Liver (tissue), 9 donors: Measurements from ENCODE around the gene MCU. TPM values are rescaled to one million over a fixed set of nuclear protein-coding genes. Genes with fewer than 3 reads are reported as not detected.

Experiments used
- DNase-seq: peaks from one replicate; pipeline ENCODE4 v3.0.0-alpha.2; 2017; ENCODE audit warnings: low spot score
- H3K27ac ChIP-seq, 2 donors: one replicate each; pipeline ENCODE4 v1.7.0; 2013; ENCODE audit warnings: inconsistent platforms in 2 of 2, low read length in 2 of 2, control low read depth in 1 of 2, low read depth in 1 of 2, mild to moderate bottlenecking in 1 of 2
- H3K27me3 ChIP-seq, 4 donors: one replicate each; pipeline versions ENCODE4 v1.6.1 to v1.7.0; 2013; ENCODE audit warnings: low read length in 3 of 4, inconsistent platforms in 1 of 4, mild to moderate bottlenecking in 1 of 4, moderate library complexity in 1 of 4; ENCODE audit not compliant: control insufficient read depth in 4 of 4, insufficient read depth in 4 of 4
- H3K36me3 ChIP-seq, 4 donors: one replicate each; pipeline versions ENCODE4 v1.6.1 to v1.7.0; 2013; ENCODE audit warnings: low read length in 3 of 4, mild to moderate bottlenecking in 3 of 4, low read depth in 1 of 4, moderate library complexity in 1 of 4; ENCODE audit not compliant: control insufficient read depth in 4 of 4, insufficient read depth in 3 of 4
- H3K4me1 ChIP-seq, 4 donors: one replicate each; pipeline versions ENCODE4 v1.6.1 to v1.7.0; 2013; ENCODE audit warnings: low read length in 3 of 4, mild to moderate bottlenecking in 3 of 4, moderate library complexity in 1 of 4; ENCODE audit not compliant: control insufficient read depth in 4 of 4, insufficient read depth in 4 of 4
- H3K4me3 ChIP-seq, 3 donors: one replicate each; pipeline versions ENCODE4 v1.6.1 to v1.7.0; 2013; ENCODE audit warnings: low read length in 3 of 3, control low read depth in 1 of 3, low read depth in 1 of 3, mild to moderate bottlenecking in 1 of 3
- H3K9ac ChIP-seq, 2 donors: one replicate each; pipeline ENCODE4 v1.7.0; 2013; ENCODE audit warnings: low read length in 2 of 2, mild to moderate bottlenecking in 2 of 2, moderate library complexity in 2 of 2, control low read depth in 1 of 2, low read depth in 1 of 2
- H3K9me3 ChIP-seq, 4 donors: one replicate each; pipeline versions ENCODE4 v1.6.1 to v1.7.0; 2013; ENCODE audit warnings: low read length in 3 of 4; ENCODE audit not compliant: control insufficient read depth in 4 of 4
- ATF3 ChIP-seq: IDR thresholded peaks from 2 replicates; pipeline ENCODE4 v1.6.1; 2016; ENCODE audit warnings: antibody characterized with exemption
- CTCF ChIP-seq: fragments of 150-350 bp; IDR thresholded peaks from 2 replicates; pipeline ENCODE4 v1.5.1; 2017; ENCODE audit warnings: improper control_type of control experiment, low read depth, low read length; ENCODE audit not compliant: missing input control
- FOXA1 ChIP-seq: IDR thresholded peaks from 2 replicates; pipeline ENCODE4 v1.6.1; 2016; ENCODE audit warnings: antibody characterized with exemption
- FOXA2 ChIP-seq: IDR thresholded peaks from 2 replicates; pipeline ENCODE4 v1.6.1; 2016; ENCODE audit warnings: antibody characterized with exemption
- GABPA ChIP-seq, 2 donors: IDR thresholded peaks in 1 of 2; conservative IDR thresholded peaks in 1 of 2; 2 replicates each; pipeline ENCODE4 v1.6.1; 2016; ENCODE audit warnings: antibody characterized with exemption in 2 of 2, mild to moderate bottlenecking in 1 of 2, moderate library complexity in 1 of 2
- REST ChIP-seq: IDR thresholded peaks from 2 replicates; pipeline ENCODE4 v1.6.1; 2016; ENCODE audit warnings: antibody characterized with exemption, mild to moderate bottlenecking
- RXRA ChIP-seq, 2 donors: IDR thresholded peaks; 2 replicates each; pipeline ENCODE4 v1.6.1; 2017 to 2018; ENCODE audit warnings: antibody characterized with exemption in 2 of 2, mild to moderate bottlenecking in 1 of 2
- YY1 ChIP-seq: IDR thresholded peaks from 2 replicates; pipeline ENCODE4 v1.6.1; 2016; ENCODE audit warnings: antibody characterized with exemption, mild to moderate bottlenecking
- WGBS: extraction: QIAGEN DNeasy Blood & Tissue Kit; methylation state at CpG from one replicate; pipeline ENCODE4 v1.1.7; 2013; 5-methylcytosine and 5-hydroxymethylcytosine counted together
- polyA plus RNA-seq, 2 donors: library from polyadenylated mRNA; stranded (reverse) in 1 of 2; unstranded in 1 of 2; fragments of 200-250 nt in 1 of 2; fragments of >200 nt in 1 of 2; fragmentation: Nextera tagmentation in 1 of 2; extraction: Ambion mirVana in 1 of 2; gene quantifications; one replicate each; pipeline versions ENCODE4 v1.2.1 to v1.2.3, GENCODE V29; 2013 to 2015
- total RNA-seq, 2 donors: library from RNA; depleted of rRNA; stranded (reverse); fragments of >200 nt; gene quantifications; one replicate each; pipeline ENCODE4 v1.2.3, GENCODE V29; 2014
- donor health status: healthy.
- donor health status: healthy.
- donor health status: healthy.
- donor health status: healthy.
- donor health status: healthy.

Gene MCU
- total and polyA plus RNA-seq, 4 donors: 6.4 to 13.0 (median 8.8) TPM

GRCh38 chr10:72828294-72828693 lies 136.4 kb downstream of the MCU start:
- H3K4me1 ChIP-seq: no peaks in the 10 kb centered on the region
- H3K9ac ChIP-seq: no peak overlapping the region
- H3K9me3 ChIP-seq: no peaks in the 10 kb centered on the region
- H3K27ac ChIP-seq: no peak overlapping the region
- H3K36me3 ChIP-seq: no peaks in the 10 kb centered on the region
- no peak overlapping the region for H3K4me3 ChIP-seq
- TF ChIP-seq FOXA2 (no peak), GABPA (IDR thresholded peaks at IDR 0.05 in 1 of 2, conservative IDR thresholded peaks at IDR 0.05 in 1 of 2) (no peak), CTCF (no peak), REST (no peak)
- H3K27me3 ChIP-seq: no peaks in the 10 kb centered on the region
- no peak for DNase-seq

- Histone ChIP-seq H3K9ac (no peak overlapping the region), H3K27me3 (no peaks in the 10 kb centered on the region), H3K4me1 (no peaks in the 10 kb centered on the region), H3K36me3 (no peaks in the 10 kb centered on the region), H3K27ac (no peak overlapping the region), H3K4me3 (no peak overlapping the region), H3K9me3 (no peaks in the 10 kb centered on the region)
- no peak for DNase-seq
- 78% methylated on average over 2 of the region's 2 CpGs for WGBS
- TF ChIP-seq ATF3 (no peak), FOXA2 (no peak), FOXA1 (no peak)
Observed at GRCh38 chr10:72830625-72831024, 138.7 kb downstream of the MCU start.

GRCh38 chr10:72831696-72832409 lies 139.9 kb downstream of the MCU start:
- no peak for TF ChIP-seq RXRA (IDR thresholded peaks at IDR 0.05)
- no peak for TF ChIP-seq YY1
- no peak for DNase-seq
- Histone ChIP-seq H3K27ac (no peak overlapping the region), H3K9ac (no peak overlapping the region), H3K4me3 (no peak overlapping the region), H3K4me1 (no peaks in the 10 kb centered on the region), H3K9me3 (no peaks in the 10 kb centered on the region), H3K27me3 (no peaks in the 10 kb centered on the region), H3K36me3 (no peaks in the 10 kb centered on the region)
- whole genome bisulfite sequencing: 83% methylated on average over 8 of the region's 8 CpGs
